Panc1 (cell line): ENCODE measurements around the gene FAM98C.

Experiments used
- TF ChIP-seq, protein P1 (sequence below): fragments of 450-650 bp; IDR thresholded peaks from 2 replicates; pipeline ENCODE4 v1.5.1; 2017; ENCODE audit warnings: mild to moderate bottlenecking
- TF ChIP-seq, protein P2 (sequence below), 2 experiments: IDR thresholded peaks; 2 replicates each; pipeline ENCODE4 v1.6.1; 2011 to 2012; ENCODE audit warnings: low read depth in 2 of 2, control low read depth in 1 of 2, low read length in 1 of 2, mild to moderate bottlenecking in 1 of 2, moderate library complexity in 1 of 2; ENCODE audit not compliant: insufficient read depth in 1 of 2

GRCh38 chr19:38420935-38421334 lies 18.0 kb downstream of the FAM98C start:
- TF ChIP-seq, protein P1, sequence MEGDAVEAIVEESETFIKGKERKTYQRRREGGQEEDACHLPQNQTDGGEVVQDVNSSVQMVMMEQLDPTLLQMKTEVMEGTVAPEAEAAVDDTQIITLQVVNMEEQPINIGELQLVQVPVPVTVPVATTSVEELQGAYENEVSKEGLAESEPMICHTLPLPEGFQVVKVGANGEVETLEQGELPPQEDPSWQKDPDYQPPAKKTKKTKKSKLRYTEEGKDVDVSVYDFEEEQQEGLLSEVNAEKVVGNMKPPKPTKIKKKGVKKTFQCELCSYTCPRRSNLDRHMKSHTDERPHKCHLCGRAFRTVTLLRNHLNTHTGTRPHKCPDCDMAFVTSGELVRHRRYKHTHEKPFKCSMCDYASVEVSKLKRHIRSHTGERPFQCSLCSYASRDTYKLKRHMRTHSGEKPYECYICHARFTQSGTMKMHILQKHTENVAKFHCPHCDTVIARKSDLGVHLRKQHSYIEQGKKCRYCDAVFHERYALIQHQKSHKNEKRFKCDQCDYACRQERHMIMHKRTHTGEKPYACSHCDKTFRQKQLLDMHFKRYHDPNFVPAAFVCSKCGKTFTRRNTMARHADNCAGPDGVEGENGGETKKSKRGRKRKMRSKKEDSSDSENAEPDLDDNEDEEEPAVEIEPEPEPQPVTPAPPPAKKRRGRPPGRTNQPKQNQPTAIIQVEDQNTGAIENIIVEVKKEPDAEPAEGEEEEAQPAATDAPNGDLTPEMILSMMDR, result no peak
- TF ChIP-seq, protein P2, sequence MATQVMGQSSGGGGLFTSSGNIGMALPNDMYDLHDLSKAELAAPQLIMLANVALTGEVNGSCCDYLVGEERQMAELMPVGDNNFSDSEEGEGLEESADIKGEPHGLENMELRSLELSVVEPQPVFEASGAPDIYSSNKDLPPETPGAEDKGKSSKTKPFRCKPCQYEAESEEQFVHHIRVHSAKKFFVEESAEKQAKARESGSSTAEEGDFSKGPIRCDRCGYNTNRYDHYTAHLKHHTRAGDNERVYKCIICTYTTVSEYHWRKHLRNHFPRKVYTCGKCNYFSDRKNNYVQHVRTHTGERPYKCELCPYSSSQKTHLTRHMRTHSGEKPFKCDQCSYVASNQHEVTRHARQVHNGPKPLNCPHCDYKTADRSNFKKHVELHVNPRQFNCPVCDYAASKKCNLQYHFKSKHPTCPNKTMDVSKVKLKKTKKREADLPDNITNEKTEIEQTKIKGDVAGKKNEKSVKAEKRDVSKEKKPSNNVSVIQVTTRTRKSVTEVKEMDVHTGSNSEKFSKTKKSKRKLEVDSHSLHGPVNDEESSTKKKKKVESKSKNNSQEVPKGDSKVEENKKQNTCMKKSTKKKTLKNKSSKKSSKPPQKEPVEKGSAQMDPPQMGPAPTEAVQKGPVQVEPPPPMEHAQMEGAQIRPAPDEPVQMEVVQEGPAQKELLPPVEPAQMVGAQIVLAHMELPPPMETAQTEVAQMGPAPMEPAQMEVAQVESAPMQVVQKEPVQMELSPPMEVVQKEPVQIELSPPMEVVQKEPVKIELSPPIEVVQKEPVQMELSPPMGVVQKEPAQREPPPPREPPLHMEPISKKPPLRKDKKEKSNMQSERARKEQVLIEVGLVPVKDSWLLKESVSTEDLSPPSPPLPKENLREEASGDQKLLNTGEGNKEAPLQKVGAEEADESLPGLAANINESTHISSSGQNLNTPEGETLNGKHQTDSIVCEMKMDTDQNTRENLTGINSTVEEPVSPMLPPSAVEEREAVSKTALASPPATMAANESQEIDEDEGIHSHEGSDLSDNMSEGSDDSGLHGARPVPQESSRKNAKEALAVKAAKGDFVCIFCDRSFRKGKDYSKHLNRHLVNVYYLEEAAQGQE (IDR thresholded peaks at IDR 0.05; ENCODE audit: insufficient read depth in 1 of 2, low read depth in 2 of 2, low read length in 1 of 2), result no peak
